ENCODE measurements around the gene SYT6.

Gene SYT6

DNA sequence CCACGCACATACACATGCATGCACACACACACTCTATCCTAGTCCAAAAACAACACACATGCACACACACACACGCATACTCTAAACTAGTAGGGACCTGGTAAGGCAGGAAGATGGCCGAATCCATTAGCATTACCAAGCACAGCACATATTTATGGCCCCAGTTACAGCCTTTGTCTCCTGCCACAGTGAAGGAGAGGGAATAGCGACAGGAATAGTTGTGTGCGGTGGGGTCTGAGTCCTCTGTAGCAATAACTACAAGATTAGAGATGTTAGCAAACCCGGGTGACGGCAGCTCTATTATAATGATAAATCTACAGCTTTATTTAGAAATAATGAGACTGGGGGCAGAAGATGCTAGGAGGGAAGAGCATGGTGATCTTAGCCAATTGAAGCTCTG lies 20.5 kb downstream of the SYT6 start:
- H3K27me3 ChIP-seq (replicated peaks; ENCODE audit: insufficient read depth, low read length), result no peaks in the 10 kb centered on the region
- no peaks in the 10 kb centered on the region for H3K9me3 ChIP-seq (replicated peaks; ENCODE audit: insufficient read depth, low read length)
- no peaks in the 10 kb centered on the region for H3K4me1 ChIP-seq (ENCODE audit: low read length)
- TF ChIP-seq, protein P1, sequence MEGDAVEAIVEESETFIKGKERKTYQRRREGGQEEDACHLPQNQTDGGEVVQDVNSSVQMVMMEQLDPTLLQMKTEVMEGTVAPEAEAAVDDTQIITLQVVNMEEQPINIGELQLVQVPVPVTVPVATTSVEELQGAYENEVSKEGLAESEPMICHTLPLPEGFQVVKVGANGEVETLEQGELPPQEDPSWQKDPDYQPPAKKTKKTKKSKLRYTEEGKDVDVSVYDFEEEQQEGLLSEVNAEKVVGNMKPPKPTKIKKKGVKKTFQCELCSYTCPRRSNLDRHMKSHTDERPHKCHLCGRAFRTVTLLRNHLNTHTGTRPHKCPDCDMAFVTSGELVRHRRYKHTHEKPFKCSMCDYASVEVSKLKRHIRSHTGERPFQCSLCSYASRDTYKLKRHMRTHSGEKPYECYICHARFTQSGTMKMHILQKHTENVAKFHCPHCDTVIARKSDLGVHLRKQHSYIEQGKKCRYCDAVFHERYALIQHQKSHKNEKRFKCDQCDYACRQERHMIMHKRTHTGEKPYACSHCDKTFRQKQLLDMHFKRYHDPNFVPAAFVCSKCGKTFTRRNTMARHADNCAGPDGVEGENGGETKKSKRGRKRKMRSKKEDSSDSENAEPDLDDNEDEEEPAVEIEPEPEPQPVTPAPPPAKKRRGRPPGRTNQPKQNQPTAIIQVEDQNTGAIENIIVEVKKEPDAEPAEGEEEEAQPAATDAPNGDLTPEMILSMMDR (IDR thresholded peaks at IDR 0.05; ENCODE audit: low read length), result no peak
- TF ChIP-seq EZH2 (optimal IDR thresholded peaks at IDR 0.05; ENCODE audit: low read depth, low read length), result no peak
- TF ChIP-seq EZH2phosphoT487 (IDR thresholded peaks at IDR 0.05; ENCODE audit: low read length), result no peak
- H3K79me2 ChIP-seq (ENCODE audit: low read length), result no peaks in the 10 kb centered on the region
- DNase-seq, result no peak
- H3K9me2 ChIP-seq (replicated peaks; ENCODE audit: insufficient read depth, low read length), result no peaks in the 10 kb centered on the region
- no peaks in the 10 kb centered on the region for H3F3A ChIP-seq (ENCODE audit: insufficient read depth, low read length)
- H2AFZ ChIP-seq (ENCODE audit: low read length), result no peak overlapping the region
- no peak overlapping the region for H3K9ac ChIP-seq (ENCODE audit: low read length)
- H4K20me1 ChIP-seq (ENCODE audit: insufficient read depth, low read length), result no peaks in the 10 kb centered on the region
- no peak overlapping the region for H3K4me3 ChIP-seq (ENCODE audit: low read length)
- H3K27ac ChIP-seq (ENCODE audit: low read length), result no peak overlapping the region
- no peak overlapping the region for H3K4me2 ChIP-seq (ENCODE audit: low read depth, low read length)
- H3K36me3 ChIP-seq (replicated peaks; ENCODE audit: insufficient read depth, low read length), result no peaks in the 10 kb centered on the region

DNA sequence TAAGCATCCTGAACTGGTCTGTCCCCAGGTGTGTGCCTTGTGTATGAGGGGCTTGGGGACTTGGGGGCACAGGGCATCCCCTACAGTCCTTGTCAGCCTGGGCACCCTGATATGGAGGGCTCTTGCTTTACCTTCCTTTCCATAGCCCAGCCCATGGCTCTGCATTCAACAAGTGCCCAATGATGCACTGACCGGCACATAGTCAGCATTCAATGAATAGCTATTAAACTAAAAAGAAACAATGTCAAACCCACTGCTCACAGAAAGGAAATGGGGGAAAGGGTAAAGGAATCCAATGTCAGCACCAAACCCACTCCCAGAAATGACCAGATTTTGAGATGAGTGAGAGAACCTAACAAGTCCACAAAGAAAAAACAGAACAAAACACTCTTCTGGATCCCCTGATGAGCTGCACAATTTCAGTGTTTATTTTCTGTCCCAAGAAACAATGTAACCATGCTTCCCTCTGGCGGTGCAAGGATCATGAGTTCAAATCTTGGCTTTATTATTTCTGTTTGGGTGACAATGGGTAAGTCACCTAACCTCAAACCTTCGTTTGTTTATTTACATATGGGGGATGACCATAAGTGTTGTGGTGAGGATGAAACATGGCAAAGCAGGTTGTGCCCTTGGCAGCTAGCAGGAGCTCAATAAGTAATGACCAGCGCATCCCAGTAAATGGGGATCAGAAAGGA lies 22.0 kb downstream of the SYT6 start:
- no peaks in the 10 kb centered on the region for H3K79me2 ChIP-seq (ENCODE audit: low read length)

DNA sequence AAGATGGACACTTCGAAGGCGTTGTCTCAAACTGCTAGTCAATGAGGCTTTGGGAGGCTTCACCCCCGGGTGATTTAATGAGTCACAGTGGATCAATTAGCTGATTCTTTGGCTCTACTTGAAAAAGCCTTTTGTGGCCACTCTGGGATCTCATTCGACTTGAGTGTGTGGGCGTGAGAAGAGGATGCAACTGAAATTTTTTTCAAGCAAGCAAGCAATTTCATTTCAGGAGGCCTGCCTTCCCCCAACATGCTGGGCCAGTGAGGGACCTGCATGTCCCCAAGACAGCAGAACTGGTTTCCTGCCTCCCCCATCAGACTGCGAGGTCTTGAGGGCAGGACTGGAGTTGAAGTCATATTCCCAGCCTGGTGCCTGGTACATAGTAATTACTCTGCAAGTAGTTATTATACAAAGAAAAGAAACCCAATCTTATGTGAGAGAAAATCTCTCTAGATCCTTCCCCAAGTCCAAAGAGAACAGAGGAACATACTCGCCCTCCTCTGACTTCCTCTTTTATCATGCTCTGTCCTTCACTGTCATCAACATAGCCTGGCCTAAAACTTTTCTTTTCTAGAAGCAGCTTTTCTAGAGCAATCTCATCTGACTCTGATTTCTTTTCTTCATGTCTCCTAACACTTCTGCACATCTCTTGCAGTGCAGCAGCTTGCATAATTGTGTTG lies 22.7 kb downstream of the SYT6 start:
- H3K27me3 ChIP-seq (replicated peaks; ENCODE audit: insufficient read depth, low read length), result no peaks in the 10 kb centered on the region
- no peak for DNase-seq
- no peak overlapping the region for H3K4me3 ChIP-seq (ENCODE audit: low read length)
- H3K9ac ChIP-seq (ENCODE audit: low read length), result no peak overlapping the region
- no peak overlapping the region for H3K4me2 ChIP-seq (ENCODE audit: low read depth, low read length)
- no peaks in the 10 kb centered on the region for H3K9me2 ChIP-seq (replicated peaks; ENCODE audit: insufficient read depth, low read length)
- H3K27ac ChIP-seq (ENCODE audit: low read length), result no peak overlapping the region
- no peaks in the 10 kb centered on the region for H3K4me1 ChIP-seq (ENCODE audit: low read length)
- no peaks in the 10 kb centered on the region for H3K36me3 ChIP-seq (replicated peaks; ENCODE audit: insufficient read depth, low read length)
- H3K9me3 ChIP-seq (replicated peaks; ENCODE audit: insufficient read depth, low read length), result no peaks in the 10 kb centered on the region
- H3K79me2 ChIP-seq (ENCODE audit: low read length), result no peaks in the 10 kb centered on the region
- H3F3A ChIP-seq (ENCODE audit: insufficient read depth, low read length), result no peaks in the 10 kb centered on the region
- TF ChIP-seq EZH2 (optimal IDR thresholded peaks at IDR 0.05; ENCODE audit: low read depth, low read length) (no peak), EZH2phosphoT487 (IDR thresholded peaks at IDR 0.05; ENCODE audit: low read length) (no peak)
- TF ChIP-seq, protein P1 (IDR thresholded peaks at IDR 0.05; ENCODE audit: low read length), result no peak
- no peaks in the 10 kb centered on the region for H4K20me1 ChIP-seq (ENCODE audit: insufficient read depth, low read length)
- no peak overlapping the region for H2AFZ ChIP-seq (ENCODE audit: low read length)

More for the DNA sequence above, 22.0 kb downstream of the SYT6 start:
- H3F3A ChIP-seq (ENCODE audit: insufficient read depth, low read length), result no peaks in the 10 kb centered on the region
- H3K4me3 ChIP-seq (ENCODE audit: low read length), result no peak overlapping the region
- H3K9ac ChIP-seq (ENCODE audit: low read length), result no peak overlapping the region
- no peak overlapping the region for H3K27ac ChIP-seq (ENCODE audit: low read length)
- H3K36me3 ChIP-seq (replicated peaks; ENCODE audit: insufficient read depth, low read length), result no peaks in the 10 kb centered on the region
- DNase-seq, result no peak
- H3K27me3 ChIP-seq (replicated peaks; ENCODE audit: insufficient read depth, low read length), result no peaks in the 10 kb centered on the region
- H3K4me2 ChIP-seq (ENCODE audit: low read depth, low read length), result no peak overlapping the region
- TF ChIP-seq EZH2 (optimal IDR thresholded peaks at IDR 0.05; ENCODE audit: low read depth, low read length) (no peak), EZH2phosphoT487 (IDR thresholded peaks at IDR 0.05; ENCODE audit: low read length) (no peak)
- TF ChIP-seq, protein P1 (IDR thresholded peaks at IDR 0.05; ENCODE audit: low read length), result no peak
- no peak overlapping the region for H2AFZ ChIP-seq (ENCODE audit: low read length)
- H3K4me1 ChIP-seq (ENCODE audit: low read length), result no peaks in the 10 kb centered on the region
- no peaks in the 10 kb centered on the region for H3K9me2 ChIP-seq (replicated peaks; ENCODE audit: insufficient read depth, low read length)
- H3K9me3 ChIP-seq (replicated peaks; ENCODE audit: insufficient read depth, low read length), result no peaks in the 10 kb centered on the region
- no peaks in the 10 kb centered on the region for H4K20me1 ChIP-seq (ENCODE audit: insufficient read depth, low read length)

Measured in MM.1S (cell line).